ENCODE results near the gene BCAM. TPM values are rescaled to one million over a fixed set of nuclear protein-coding genes. Genes with fewer than 3 reads are reported as not detected.

BCAM gene
- polyA plus RNA-seq, 4 donors = 2.9 to 136 (median 18.5) TPM

DNA sequence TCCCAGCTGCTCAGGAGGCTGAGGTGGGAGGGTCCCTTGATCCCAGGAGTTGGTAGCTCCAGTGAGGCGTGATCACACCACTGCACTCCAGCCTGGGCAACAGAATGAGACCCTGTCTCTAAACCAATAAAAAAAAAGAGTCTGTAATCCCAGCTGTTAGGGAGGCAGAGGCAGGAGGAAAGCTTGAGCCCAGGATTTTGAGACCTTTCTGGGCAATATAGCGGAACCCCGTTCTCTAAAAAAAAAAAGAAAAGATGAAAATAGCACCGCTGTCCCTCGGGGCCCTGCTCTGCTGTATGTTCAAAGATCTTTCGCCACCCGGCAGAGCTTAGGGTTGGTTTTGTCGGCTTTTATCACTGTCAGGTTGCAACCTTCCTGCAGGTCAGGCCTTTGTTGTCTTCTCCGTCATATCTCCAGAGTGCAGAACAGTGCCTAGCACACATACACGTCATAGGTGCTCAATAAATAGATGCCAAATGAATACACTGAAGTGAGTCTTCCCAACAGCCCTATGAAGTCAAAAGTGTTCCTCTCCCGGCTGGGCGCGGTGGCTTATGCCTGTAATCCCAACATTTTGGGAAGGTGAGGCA is 13.4 kb upstream of the BCAM start:
- H3K27ac ChIP-seq (ENCODE audit: low read depth in 1 of 3, low read length in 2 of 3) = no peak overlapping the region
- H3K36me3 ChIP-seq (ENCODE audit: control insufficient read depth in 3 of 3, insufficient read depth in 2 of 3, low read depth in 1 of 3, low read length in 3 of 3) = peaks cover 0 to 97% (median 17%) of the 10 kb centered on the region in 3 donors
- no peak for FAIRE-seq
- no peak for DNase-seq
- no peak overlapping the region for H3K4me3 ChIP-seq (ENCODE audit: low read depth in 1 of 3, low read length in 3 of 3)
- no peaks in the 10 kb centered on the region for H3K27me3 ChIP-seq (ENCODE audit: control insufficient read depth in 3 of 3, insufficient read depth in 3 of 3, low read length in 3 of 3)
- no peaks in the 10 kb centered on the region for H3K9me3 ChIP-seq (ENCODE audit: control insufficient read depth in 2 of 2, insufficient read depth in 1 of 2, low read depth in 1 of 2, low read length in 1 of 2)
- peaks cover 0 to 12% (median 0%) of the 10 kb centered on the region in 3 donors for H3K4me1 ChIP-seq (ENCODE audit: control insufficient read depth in 3 of 3, insufficient read depth in 2 of 3, low read depth in 1 of 3, low read length in 2 of 3)
- 87 to 94% (median 92%) methylated on average over 13 of the region's 13 CpGs for WGBS, 3 donors

DNA sequence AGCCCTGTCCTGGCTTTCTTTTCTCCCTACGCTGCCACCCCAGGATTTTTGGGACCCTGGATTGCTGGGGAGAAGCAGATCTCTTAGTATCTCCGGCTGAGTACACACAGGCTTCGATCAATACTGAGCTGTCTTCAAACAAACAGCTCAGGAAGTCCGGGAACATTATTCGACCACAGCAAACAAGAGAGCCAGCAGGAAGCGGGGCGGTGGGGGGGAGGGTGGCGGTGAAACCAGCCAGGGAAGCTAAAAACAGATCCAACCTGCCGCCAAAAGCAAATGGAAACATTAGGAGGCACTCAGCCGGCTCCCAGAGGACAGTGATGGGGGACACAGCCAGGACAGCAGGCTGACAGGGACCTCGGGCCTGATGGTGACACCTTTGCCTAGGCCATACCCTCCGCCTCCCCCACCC is 12.2 kb upstream of the BCAM start:
- Histone ChIP-seq H3K9me3 (ENCODE audit: control insufficient read depth in 2 of 2, insufficient read depth in 1 of 2, low read depth in 1 of 2, low read length in 1 of 2) (no peaks in the 10 kb centered on the region), H3K4me1 (ENCODE audit: control insufficient read depth in 3 of 3, insufficient read depth in 2 of 3, low read depth in 1 of 3, low read length in 2 of 3) (peaks cover 0 to 13% (median 0%) of the 10 kb centered on the region in 3 donors), H3K4me3 (ENCODE audit: low read depth in 1 of 3, low read length in 3 of 3) (no peak overlapping the region), H3K27ac (ENCODE audit: low read depth in 1 of 3, low read length in 2 of 3) (peak overlapping the region in 1 of 3 donors; percentile 53), H3K27me3 (ENCODE audit: control insufficient read depth in 3 of 3, insufficient read depth in 3 of 3, low read length in 3 of 3) (no peaks in the 10 kb centered on the region), H3K36me3 (ENCODE audit: control insufficient read depth in 3 of 3, insufficient read depth in 2 of 3, low read depth in 1 of 3, low read length in 3 of 3) (peaks cover 0 to 85% (median 17%) of the 10 kb centered on the region in 3 donors)
- FAIRE-seq (no peak), DNase-seq (no peak)
- WGBS, 3 donors = 49 to 72% (median 58%) methylated on average over 12 of the region's 12 CpGs

DNA sequence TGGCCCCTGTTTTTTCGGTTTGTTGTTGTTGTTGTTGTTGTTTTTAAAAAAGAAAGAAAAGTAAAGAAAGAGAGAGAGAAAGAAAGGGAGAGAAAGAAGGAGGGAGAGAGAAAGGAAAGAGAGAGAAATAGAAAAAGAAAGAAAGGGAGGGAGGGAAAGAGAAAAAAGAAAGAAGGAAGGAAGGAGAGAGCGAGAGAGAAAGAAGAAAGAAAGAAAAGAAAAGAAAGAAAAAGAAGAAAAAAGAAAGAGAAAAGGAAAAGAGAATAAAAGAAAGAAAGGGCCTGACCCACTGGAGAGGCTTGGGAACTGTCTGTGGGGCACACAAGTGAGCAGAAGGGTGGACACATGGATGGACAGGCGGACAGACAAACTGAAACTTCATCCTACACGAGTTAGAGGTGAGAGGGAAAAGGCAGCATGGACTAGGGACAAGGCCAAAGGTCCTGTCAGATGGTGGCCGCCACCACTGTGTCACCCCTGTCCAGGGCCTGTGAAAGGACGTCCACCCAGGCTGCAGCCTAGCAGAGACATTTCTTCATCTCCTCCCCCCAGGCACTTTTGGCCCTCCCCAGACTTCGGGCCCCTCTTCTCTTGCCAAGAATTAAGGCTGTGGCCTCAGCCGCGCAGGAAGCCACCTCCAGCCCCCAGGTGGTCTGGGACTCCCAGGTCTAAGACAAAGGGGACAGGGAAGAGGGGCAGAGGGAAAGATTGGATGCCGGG is 9.1 kb upstream of the BCAM start:
- H3K27ac ChIP-seq (ENCODE audit: low read depth in 1 of 3, low read length in 2 of 3) = peak overlapping the region in 1 of 3 donors; percentile 4
- no peak for FAIRE-seq
- 70 to 71% (median 71%) methylated on average over 9 to 10 of the region's 10 CpGs for WGBS, 3 donors

DNA sequence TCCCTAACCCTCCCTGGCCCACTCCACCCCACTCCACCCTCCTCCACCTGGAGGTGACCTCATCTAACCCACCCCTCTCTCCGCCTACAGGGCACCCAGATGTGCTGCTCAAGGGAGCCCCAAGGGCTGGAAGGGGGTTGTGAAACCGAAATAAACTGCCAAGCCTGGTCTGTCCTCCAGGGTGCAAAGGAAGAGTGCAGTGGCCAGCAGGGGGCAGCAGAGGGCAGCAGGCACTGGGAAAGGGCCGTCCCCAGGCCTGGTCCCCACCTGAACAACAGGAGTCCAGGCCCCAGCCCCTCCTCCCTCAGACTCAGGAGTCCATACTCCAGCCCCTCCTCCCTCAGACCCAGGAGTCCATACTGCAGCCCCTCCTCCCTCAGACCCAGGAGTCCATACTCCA is 8.4 kb upstream of the BCAM start:
- Histone ChIP-seq H3K27ac (ENCODE audit: low read depth in 1 of 3, low read length in 2 of 3) (peak overlapping the region in 1 of 3 donors; percentile 4), H3K36me3 (ENCODE audit: control insufficient read depth in 3 of 3, insufficient read depth in 2 of 3, low read depth in 1 of 3, low read length in 3 of 3) (peaks cover 0 to 73% (median 3%) of the 10 kb centered on the region in 3 donors), H3K27me3 (ENCODE audit: control insufficient read depth in 3 of 3, insufficient read depth in 3 of 3, low read length in 3 of 3) (no peaks in the 10 kb centered on the region), H3K4me1 (ENCODE audit: control insufficient read depth in 3 of 3, insufficient read depth in 2 of 3, low read depth in 1 of 3, low read length in 2 of 3) (peaks cover 0 to 13% (median 0%) of the 10 kb centered on the region in 3 donors), H3K4me3 (ENCODE audit: low read depth in 1 of 3, low read length in 3 of 3) (no peak overlapping the region), H3K9me3 (ENCODE audit: control insufficient read depth in 2 of 2, insufficient read depth in 1 of 2, low read depth in 1 of 2, low read length in 1 of 2) (peaks cover 0 to 9% of the 10 kb centered on the region in 2 donors)
- FAIRE-seq (no peak), DNase-seq (peak; percentile 79 to 92)
- 0 to 6% (median 5%) methylated on average over 3 of the region's 3 CpGs for WGBS, 3 donors

More for the DNA sequence above, 9.1 kb upstream of the BCAM start:
- Histone ChIP-seq H3K9me3 (ENCODE audit: control insufficient read depth in 2 of 2, insufficient read depth in 1 of 2, low read depth in 1 of 2, low read length in 1 of 2) (peaks cover 0 to 9% of the 10 kb centered on the region in 2 donors), H3K4me3 (ENCODE audit: low read depth in 1 of 3, low read length in 3 of 3) (no peak overlapping the region), H3K36me3 (ENCODE audit: control insufficient read depth in 3 of 3, insufficient read depth in 2 of 3, low read depth in 1 of 3, low read length in 3 of 3) (peaks cover 0 to 77% (median 3%) of the 10 kb centered on the region in 3 donors), H3K27me3 (ENCODE audit: control insufficient read depth in 3 of 3, insufficient read depth in 3 of 3, low read length in 3 of 3) (no peaks in the 10 kb centered on the region), H3K4me1 (ENCODE audit: control insufficient read depth in 3 of 3, insufficient read depth in 2 of 3, low read depth in 1 of 3, low read length in 2 of 3) (peaks cover 0 to 13% (median 0%) of the 10 kb centered on the region in 3 donors)
- DNase-seq = no peak

DNA sequence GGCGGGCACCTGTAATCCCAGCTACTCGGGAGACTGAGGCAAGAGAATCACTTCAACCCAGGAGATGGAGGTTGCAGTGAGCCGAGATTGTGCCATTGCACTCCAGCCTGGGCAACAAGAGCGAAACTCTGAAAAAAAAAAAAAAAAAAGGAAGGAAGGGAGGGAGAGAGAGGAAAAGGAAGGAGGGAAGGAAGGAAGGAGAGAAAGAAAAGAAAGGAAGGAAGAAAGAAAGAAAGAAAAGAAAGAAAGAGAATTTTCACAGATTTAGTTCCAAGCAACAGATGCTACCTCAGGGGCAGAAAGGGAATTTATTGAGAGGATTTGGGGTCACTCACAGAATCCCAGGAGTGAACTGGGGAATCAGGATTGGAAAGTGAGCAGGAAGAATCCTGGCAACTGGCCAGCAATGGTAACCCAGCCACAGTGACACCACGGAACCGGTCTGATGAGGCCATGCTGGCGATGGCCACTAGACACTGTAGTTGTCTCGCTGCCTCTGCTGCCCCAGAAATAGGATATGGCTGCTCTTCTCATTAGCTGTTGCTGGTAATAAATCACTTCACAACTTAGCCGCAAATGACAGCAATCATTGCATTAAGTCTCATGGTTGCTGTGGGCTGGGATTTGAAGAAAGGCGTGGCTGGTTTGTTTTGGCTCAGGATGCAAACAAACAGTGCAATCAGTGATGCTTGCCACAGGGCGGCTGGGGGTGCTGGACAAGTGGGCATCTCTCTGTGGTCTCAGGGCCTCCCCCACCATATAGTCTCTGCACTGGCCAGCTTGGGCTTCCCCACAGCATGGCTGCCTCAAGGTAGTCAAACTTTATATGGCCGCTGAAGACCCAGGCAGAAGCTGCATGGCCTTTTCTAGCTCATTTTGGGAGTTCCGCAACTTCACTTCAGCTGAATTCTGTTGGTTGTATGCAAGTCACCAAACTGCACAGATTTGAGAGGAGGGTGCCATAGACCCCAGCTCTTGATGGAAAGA is 5.2 kb upstream of the BCAM start:
- peaks cover 0 to 19% (median 4%) of the 10 kb centered on the region in 3 donors for H3K4me1 ChIP-seq (ENCODE audit: control insufficient read depth in 3 of 3, insufficient read depth in 2 of 3, low read depth in 1 of 3, low read length in 2 of 3)
- H3K36me3 ChIP-seq (ENCODE audit: control insufficient read depth in 3 of 3, insufficient read depth in 2 of 3, low read depth in 1 of 3, low read length in 3 of 3) = peaks cover 0 to 40% (median 0%) of the 10 kb centered on the region in 3 donors
- WGBS, 3 donors = 87 to 92% (median 91%) methylated on average over 13 of the region's 13 CpGs
- FAIRE-seq (no peak), DNase-seq (no peak)
- H3K4me3 ChIP-seq (ENCODE audit: low read depth in 1 of 3, low read length in 3 of 3) = no peak overlapping the region
- H3K27me3 ChIP-seq (ENCODE audit: control insufficient read depth in 3 of 3, insufficient read depth in 3 of 3, low read length in 3 of 3) = no peaks in the 10 kb centered on the region
- peaks cover 0 to 9% of the 10 kb centered on the region in 2 donors for H3K9me3 ChIP-seq (ENCODE audit: control insufficient read depth in 2 of 2, insufficient read depth in 1 of 2, low read depth in 1 of 2, low read length in 1 of 2)
- H3K27ac ChIP-seq (ENCODE audit: low read depth in 1 of 3, low read length in 2 of 3) = no peak overlapping the region

DNA sequence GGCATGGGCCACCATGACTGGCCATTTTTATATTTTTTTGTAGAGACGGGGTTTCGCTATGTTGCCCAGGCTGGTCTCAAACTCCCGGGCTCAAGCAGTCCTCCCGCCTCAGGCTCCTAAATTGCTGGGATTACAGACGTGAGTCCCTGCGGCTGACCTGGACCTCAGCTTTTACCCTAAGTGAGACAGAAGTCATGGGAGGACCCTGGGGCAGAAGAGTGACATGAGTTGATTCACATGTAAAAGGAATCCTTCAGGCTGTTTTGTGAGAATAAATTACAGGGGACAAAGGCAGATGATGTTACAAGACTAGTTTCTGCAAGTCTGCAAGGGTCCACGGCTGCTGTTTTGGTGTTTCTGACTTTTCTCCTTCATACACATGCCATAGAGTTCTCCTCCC is 2.6 kb upstream of the BCAM start:
- FAIRE-seq (no peak), DNase-seq (no peak)
- H3K4me1 ChIP-seq (ENCODE audit: control insufficient read depth in 3 of 3, insufficient read depth in 2 of 3, low read depth in 1 of 3, low read length in 2 of 3) = peaks cover 3 to 31% (median 4%) of the 10 kb centered on the region in 3 donors
- no peaks in the 10 kb centered on the region for H3K27me3 ChIP-seq (ENCODE audit: control insufficient read depth in 3 of 3, insufficient read depth in 3 of 3, low read length in 3 of 3)
- peaks cover 0 to 31% (median 0%) of the 10 kb centered on the region in 3 donors for H3K36me3 ChIP-seq (ENCODE audit: control insufficient read depth in 3 of 3, insufficient read depth in 2 of 3, low read depth in 1 of 3, low read length in 3 of 3)
- H3K27ac ChIP-seq (ENCODE audit: low read depth in 1 of 3, low read length in 2 of 3) = no peak overlapping the region
- H3K9me3 ChIP-seq (ENCODE audit: control insufficient read depth in 2 of 2, insufficient read depth in 1 of 2, low read depth in 1 of 2, low read length in 1 of 2) = peaks cover 0 to 9% of the 10 kb centered on the region in 2 donors
- 85 to 88% (median 86%) methylated on average over 7 of the region's 7 CpGs for WGBS, 3 donors
- no peak overlapping the region for H3K4me3 ChIP-seq (ENCODE audit: low read depth in 1 of 3, low read length in 3 of 3)

DNA sequence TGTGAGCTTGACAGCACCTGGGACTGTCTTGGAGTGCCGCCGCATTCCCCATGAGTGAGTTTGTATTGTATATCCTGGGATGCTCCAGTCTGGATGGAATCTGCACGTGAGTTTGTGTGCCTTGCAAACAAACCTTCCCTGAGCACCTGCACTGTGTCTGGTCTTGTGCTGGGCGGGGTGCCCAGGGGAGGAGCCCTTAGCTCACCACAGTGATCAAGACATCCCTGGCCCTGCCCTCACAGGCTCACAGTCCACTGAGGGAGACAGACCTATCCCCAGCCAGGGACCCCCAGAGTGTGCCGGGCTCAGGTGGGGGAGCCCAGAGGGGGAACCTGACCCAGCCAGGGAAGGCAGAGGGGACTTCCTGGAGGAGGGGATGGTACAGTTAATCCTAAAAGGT is 1.7 kb upstream of the BCAM start:
- WGBS, 3 donors = 26 to 54% (median 42%) methylated on average over 5 of the region's 5 CpGs
- no peak for FAIRE-seq

More for the DNA sequence above, 1.7 kb upstream of the BCAM start:
- H3K27me3 ChIP-seq (ENCODE audit: control insufficient read depth in 3 of 3, insufficient read depth in 3 of 3, low read length in 3 of 3) = no peaks in the 10 kb centered on the region
- H3K27ac ChIP-seq (ENCODE audit: low read depth in 1 of 3, low read length in 2 of 3) = peak overlapping the region in 1 of 3 donors; percentile 15
- H3K4me3 ChIP-seq (ENCODE audit: low read depth in 1 of 3, low read length in 3 of 3) = no peak overlapping the region
- peaks cover 3 to 36% (median 4%) of the 10 kb centered on the region in 3 donors for H3K4me1 ChIP-seq (ENCODE audit: control insufficient read depth in 3 of 3, insufficient read depth in 2 of 3, low read depth in 1 of 3, low read length in 2 of 3)
- H3K9me3 ChIP-seq (ENCODE audit: control insufficient read depth in 2 of 2, insufficient read depth in 1 of 2, low read depth in 1 of 2, low read length in 1 of 2) = peaks cover 0 to 9% of the 10 kb centered on the region in 2 donors
- peak; percentile 71 to 82 for DNase-seq
- peaks cover 0 to 35% (median 0%) of the 10 kb centered on the region in 3 donors for H3K36me3 ChIP-seq (ENCODE audit: control insufficient read depth in 3 of 3, insufficient read depth in 2 of 3, low read depth in 1 of 3, low read length in 3 of 3)

All from small intestine (tissue), 7 donors.